Activated CD4-positive, alpha-beta T cell treated with anti-CD3 and anti-CD28 coated beads, Interleukin-2, Interleukin-6, amounts not matched to agents 100 ng/mL and 50 ng/mL, durations not matched to agents 16 hours and 8 hours (primary cell): ENCODE measurements around the gene HLA-DRA.
A peak's percentile ranks its signal among the peaks of the same experiment; 100 is the strongest.

ENCODE experiments used
- DNase-seq: peaks from one replicate; pipeline ENCODE4 v3.0.0-alpha.2; 2020

HLA-DRA gene

DNA sequence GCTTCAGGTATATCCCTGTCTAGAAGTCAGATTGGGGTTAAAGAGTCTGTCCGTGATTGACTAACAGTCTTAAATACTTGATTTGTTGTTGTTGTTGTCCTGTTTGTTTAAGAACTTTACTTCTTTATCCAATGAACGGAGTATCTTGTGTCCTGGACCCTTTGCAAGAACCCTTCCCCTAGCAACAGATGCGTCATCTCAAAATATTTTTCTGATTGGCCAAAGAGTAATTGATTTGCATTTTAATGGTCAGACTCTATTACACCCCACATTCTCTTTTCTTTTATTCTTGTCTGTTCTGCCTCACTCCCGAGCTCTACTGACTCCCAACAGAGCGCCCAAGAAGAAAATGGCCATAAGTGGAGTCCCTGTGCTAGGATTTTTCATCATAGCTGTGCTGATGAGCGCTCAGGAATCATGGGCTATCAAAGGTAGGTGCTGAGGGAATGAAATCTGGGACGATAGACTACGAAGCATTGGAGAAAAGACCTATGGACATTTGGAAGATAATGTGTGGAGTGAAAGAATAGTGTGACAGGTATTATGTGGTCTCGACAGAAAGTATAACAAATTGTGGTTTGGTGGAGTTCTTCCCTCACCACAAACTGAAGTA lies at the start of gene HLA-DRA:
TSS of gene HLA-DRA (plus strand) at position 286 of the 613 bp plus-strand sequence. CDS start at position 350, 64 bp downstream.
- peak; percentile 93 for DNase-seq

DNA sequence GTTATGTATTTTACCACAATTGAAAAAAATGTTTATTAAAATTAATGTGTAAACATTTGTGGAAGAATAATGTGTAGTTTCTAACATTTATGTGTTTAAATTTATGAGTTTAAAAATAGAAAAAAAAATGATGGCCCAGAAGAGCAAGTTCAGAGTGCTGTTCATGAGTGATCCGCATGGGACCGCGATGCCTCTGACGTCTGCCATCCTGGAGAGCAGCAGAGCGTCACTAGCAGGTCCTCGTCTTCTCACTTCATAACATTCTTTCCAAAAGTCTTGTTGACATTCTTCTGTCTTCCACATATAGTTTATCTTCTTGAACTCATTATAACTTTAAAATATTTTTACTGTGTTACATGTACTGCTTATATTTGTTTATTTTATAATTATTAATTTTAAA lies 48.2 kb upstream of the HLA-DRA start:
- DNase-seq, result no peak

DNA sequence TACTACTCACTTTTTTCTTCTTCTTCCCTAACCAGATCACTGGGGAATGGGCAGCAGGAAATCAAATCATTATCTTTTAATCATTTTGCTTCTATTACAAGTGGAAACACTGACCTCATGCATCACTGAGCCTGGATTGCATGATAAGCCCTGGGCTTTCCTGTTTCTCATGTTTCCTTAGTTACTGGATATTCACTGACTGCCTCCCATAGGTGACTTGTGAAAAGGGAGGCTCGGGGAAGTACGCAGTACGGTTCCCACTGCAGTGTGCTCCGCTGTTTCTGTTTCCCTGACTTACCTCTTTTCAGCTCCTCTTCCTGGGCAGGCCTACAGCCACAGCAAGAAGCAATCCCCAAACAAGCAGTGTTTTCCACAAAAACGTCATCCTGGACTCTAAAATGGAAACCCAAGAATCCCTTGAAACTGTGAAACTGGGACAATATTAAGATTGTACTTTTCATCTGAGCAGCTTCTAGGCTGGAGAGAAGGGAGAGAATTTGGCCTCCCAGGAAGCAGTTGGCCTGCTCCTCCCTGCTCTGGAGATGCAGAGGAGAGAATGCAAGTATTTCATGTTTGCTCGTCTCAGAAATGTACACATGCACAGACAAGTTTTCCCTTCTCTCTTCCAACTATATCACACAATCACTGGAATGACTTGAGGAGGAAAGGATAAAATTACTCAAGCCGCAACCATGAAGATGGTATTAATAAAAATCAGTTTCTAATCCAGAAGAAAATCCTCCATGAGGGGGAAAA lies 45.8 kb upstream of the HLA-DRA start:
- no peak for DNase-seq

DNA sequence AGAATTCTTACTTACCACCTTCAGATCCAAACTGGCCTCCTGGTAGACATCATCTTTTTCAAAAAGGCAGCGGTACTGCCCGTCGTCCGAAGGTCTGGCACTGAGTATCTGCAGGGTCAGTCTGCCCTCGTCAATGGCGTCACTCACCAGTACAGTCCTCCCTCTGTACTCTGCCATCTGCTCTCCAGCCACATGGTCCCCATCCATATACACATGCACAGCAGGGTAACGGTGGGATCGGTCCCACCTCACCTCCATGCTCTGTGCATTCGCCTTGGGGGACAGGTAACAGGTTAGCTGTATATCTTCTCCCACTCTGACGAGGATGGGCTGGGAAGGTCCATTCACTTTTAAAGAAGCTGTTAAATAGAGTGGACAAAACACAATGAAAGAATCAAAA lies 43.7 kb upstream of the HLA-DRA start:
- no peak for DNase-seq

DNA sequence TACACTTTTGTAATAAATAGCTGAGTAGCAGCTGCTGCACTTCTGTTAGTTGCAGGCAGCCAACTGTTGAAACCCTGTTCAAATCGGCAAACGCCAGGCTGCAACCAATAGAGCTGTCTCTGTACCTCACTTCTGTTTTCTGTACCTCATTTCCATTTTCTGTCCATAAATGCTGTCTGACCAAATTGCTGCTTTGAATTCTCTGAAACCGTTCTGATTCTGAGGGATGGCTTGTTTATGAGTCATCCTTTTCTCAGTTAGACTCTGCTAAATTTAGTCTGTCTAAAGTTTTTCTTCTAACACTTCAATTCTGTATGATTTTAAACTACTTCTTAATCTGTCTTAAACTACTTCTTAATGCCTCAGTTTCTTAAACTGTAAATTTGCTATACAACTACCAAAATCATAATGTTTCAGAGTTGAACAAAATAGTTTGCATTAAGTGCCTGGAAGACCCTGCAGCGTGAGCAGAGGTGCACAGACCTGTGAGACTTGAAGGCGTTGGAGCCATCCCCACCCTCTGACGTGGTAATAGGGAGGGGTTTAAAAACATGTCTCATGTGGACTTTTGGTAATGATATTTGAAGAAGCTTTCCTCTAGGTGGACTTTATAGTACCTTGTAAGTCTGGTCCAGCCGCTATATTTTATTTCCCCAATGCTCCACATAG lies 42.3 kb upstream of the HLA-DRA start:
- DNase-seq, result peak; percentile 43

DNA sequence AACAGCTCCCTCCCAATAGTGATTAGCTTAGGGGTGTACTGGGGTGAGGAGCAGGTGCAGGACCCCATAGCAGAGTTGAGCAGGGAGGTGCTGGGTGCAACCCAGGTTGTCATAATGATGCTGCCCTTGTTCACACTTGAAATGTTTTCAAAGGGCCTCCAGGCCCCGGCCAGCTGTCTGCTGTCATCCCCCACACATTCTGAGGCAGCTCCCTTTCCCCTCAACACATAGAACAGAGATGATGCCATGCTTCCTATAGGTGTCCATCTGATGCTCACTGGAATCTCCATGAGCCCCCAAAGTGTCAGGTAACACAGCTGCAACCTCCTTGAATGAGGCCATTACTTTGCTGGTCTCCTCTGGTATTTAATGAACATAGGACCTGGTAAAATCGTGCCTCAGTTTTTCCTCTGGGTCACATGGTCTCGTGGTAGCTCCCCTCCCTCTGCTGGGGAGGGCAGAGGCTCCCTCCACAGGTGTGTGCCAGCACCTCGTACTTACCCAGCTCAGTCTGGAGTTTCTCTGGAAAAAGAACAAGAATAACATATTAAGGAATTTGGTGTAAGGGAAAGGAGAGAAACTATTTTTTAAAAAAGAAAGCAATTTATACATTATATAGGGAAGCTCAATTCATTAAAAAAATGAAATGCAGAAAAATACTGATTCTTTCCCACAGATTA lies 38.3 kb upstream of the HLA-DRA start:
- DNase-seq, result no peak

DNA sequence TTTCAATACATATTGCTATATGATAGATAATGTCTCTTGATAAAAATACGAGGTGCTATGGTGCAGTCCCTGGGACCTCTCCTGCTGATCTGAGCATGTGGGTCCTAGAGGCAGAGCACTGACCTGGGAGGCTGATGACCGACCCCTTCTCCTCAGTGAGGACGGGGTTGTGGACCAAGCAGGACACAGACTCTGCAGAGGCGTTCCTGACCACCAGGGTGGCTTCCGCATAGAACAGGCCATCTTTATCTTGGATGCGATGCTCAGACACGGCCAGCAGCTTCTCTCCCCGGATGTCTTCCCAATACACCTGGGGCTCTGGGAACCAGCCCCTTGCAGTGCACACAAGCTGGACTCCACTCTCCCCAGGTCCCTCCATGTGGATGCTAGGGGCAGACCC lies 36.9 kb upstream of the HLA-DRA start:
- DNase-seq, result no peak

DNA sequence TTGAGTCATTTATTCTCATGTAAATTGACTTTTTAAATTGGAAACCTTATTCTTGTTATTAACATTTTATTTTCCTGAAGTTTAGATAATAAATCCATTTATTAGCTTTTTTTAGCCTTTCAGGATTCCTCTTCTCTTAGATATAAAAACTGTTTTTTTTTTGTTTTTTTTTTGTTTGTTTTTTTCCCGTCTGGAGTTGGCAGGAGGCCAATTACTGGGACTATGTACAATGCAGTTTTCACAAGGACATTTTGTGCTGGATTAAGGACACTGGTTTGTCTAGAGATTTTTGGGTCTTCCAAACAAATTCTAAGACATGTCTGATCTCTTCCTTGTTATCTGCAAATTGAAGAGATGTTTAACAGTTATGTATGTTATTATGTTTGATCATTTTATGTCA lies 34.0 kb upstream of the HLA-DRA start:
- no peak for DNase-seq

DNA sequence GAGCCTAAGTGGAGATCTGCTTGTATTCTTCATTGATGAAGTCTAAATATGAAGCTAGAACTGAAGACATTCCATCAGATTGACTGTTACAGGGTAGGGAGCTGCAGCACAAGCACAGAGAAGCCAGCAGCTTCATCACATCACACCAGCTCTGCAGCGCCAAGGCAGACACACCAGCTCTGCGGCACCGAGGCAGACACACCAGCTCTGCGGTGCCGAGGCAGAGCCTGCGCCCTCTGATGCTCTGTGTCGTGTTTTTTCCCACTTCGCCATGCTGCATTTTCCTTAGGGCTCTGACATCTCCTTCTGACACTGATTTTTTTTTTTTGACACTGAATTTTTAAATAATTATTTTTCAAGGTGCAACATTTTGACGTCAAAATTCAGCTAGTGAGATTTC lies 33.5 kb upstream of the HLA-DRA start:
- DNase-seq, result no peak

DNA sequence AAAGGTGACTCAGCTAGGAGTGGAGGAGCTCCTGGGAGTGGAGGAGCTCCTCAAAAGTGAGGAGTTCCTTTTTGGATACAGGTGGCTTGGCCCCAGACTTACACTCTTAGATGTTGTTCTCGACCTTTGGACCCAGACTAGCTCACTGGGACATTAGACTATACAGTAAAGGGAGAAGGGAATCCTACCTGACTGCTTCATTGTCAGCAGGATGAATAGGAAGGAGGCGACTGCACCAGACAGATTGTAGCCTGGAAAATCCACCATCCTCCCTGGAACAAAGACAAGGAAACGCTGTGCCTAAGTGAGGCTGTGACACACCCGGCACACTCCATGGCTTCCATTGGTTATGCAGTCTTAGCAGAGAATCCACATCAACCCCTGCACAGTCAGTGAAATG lies 32.8 kb upstream of the HLA-DRA start, which contains the start of gene BTNL2:
TSS of gene BTNL2 (minus strand) at position 325 of the 400 bp plus-strand sequence. CDS start at position 267, 58 bp downstream.
- DNase-seq, result no peak

DNA sequence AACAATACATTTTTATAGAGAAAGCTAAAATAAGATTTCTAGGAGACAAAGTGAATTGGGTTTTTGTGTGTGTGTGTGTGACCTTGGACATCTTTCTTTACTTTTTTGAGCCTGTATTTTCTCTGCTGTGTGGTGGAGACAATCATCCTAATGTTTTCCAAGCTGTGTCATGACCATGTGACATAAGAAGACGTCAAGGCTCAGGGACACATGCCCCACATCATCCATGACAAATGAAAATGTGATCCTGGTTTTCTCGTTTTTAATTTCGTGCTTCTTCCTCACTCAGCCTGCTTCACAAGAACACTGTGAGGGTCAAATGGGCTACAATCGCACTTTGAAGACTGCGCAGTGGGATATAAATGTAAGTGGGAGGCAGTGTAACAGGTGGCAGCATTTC lies 28.8 kb upstream of the HLA-DRA start:
- DNase-seq, result no peak

DNA sequence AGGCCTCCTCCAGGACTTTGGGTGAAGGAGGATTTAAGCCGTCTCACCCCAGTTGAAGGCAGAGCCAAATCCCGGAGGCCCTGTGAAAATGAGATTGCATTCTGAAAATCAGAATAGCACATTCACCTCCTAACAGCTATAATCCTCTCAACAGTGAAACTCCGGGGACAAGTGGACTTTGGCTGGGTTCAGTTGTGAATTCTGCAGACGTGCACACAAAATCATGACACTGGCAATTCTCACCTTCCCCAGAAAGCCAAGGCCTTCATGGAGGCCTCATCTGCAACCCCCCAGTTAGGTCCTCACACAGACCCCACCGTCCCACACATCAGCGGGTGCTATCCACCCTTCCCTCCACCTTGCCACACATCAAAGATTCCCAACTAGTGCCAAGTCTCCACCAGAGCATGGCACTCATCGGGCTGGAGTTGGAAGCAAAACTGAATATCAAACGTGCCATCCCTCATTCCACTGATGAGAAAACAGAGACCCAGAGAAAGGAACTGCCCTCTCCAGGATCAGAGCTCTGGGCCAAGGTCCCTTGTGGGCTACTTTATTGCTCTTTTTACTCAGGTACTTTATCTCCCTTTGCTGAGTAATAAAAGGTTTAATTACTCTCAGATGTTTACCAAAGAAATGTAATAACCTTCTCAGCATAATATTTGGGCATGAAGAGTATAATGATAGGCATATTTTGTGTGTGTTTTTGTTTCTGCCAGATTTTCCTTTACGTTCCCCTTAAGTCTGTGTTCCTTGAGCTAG lies 27.9 kb upstream of the HLA-DRA start:
- no peak for DNase-seq

DNA sequence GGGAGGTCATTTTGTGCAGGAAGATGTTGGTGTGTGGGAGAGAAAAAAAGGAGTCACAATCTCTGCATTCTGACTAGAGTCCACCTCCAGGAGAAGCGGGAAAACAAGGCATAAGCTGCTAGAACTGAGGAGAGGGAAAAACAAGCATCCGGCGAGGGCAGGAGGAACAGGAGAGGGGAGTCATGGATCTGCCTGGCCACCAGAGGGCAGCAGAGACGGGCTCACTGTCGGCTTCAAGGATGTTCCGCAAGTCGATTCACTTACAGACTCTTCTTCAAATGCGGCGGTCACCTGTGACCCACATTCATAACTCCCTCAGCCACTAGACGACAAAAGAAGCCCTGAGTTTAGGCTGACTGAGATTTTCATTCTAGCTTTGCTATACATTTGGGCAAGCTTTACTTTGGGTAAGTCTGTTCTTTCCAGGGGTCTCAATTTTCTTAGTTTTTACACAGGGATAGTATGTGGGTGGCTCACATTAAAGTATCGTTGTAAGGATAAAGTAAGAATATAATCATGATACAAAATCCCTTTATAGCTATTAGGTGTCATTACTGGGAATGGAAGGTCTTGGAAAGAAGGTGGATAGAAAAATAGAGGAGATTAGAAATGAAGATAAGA lies 26.1 kb upstream of the HLA-DRA start:
- DNase-seq, result peak; percentile 86

DNA sequence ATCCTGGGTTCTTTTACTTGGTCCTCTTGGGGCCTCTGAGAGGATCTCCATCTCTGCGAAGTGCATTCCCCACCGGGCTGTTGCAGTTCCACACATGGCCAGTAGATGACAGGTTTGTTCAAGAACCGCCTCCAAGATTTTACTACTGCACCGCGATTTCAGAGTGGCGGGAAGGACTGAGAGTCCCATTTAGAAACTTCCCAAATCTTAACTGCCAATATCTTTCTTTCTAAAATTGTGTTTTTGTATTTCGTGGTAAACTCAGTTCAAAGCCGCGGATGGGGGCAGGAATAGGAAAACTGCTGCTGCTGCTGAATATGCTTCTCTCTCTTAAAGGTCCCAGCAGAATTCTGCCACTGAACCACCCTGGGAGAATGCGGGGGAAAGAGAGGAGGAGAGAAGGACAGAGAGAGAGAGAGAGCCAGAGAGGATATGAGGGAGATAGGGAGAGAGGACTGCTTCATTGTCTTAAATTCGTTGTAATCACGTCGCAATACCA lies 24.1 kb upstream of the HLA-DRA start:
- peak; percentile 83 for DNase-seq

DNA sequence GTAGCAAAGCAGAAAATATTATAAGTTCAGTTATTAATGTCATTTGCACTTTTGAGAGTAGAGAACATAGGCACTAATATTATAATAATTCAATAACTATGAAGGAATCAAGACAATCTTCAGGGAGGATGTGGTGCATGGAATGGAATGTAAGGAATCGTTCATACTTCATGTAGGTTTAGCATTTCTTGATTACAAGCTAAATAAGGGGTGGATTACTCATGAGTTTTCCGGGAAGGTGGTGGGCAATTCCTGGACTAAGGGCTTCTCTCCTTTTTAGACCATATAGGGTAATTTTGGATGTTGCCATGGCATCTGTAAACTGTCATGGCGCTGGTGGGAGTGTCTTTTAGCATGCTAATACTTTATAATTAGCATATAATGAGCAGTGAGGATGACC lies 23.7 kb upstream of the HLA-DRA start:
- no peak for DNase-seq

DNA sequence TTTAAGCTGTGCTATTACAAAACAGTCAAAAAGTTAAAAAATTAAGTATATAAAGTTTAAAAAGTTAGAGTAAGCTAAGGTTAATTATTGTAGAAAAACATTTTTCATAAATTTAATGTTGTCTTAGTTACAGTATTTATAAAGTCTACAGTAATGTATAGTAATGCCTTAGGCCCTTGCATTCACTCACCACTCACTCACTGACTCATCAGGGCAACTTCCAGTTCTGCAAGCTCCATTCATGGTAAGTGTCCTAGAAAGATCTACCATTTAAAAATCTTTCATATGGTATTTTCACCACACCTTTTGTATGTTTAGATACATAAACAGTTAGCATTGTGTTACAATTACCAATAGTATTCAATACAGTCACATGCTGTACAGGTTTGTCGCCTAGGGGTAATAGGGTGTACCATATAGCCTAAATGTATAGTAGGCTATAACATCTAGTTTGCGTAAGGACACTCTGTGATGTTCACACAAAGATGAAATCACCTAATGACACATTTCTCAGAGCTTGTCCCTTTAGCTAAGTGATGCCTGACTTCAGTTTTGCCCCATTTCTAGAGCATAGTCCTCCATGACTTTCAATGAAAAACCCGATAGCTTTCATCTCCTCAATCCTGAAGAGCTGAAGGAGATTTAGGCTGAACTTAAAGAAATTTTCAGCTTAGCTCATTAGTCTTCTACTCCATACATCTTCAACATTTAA lies 14.9 kb upstream of the HLA-DRA start:
- no peak for DNase-seq

DNA sequence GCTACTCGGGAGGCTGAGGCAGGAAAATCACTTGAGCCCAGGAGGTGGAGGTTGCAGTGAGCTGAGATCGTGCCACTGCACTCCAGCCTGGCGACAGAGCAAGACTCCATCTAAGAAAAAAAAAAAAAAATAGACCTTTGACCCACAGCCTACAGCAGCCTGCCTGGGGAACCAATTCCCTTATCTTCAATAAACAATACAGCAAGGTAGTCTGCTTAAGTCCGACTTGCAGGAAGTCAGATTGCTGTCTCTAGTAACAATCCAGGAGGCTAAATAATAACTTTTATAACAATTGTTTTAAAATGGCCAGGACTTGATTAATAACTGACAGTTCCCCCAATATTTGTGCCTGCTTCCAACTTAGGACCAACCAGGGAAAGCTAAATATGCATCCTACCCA lies 13.3 kb upstream of the HLA-DRA start:
- no peak for DNase-seq

DNA sequence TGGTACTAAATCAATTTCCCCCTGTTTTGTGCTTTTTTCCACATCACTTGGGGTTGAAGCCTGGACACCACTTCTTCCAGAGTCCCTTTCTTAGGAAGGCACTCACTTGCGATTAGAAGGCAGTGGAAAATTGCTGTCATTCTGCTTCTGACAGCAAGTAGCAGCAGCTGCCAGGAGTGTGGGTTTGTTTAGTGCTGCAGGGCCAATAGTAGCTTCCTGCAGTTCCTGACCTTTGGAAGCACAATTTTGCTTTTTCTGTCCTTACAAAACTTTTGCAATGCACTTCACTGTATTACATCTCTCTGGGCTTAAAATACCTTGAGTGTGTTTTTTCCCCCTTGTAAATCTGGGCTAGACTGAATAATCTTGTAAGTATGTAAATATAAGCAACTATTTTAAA lies 12.5 kb upstream of the HLA-DRA start:
- DNase-seq, result no peak

DNA sequence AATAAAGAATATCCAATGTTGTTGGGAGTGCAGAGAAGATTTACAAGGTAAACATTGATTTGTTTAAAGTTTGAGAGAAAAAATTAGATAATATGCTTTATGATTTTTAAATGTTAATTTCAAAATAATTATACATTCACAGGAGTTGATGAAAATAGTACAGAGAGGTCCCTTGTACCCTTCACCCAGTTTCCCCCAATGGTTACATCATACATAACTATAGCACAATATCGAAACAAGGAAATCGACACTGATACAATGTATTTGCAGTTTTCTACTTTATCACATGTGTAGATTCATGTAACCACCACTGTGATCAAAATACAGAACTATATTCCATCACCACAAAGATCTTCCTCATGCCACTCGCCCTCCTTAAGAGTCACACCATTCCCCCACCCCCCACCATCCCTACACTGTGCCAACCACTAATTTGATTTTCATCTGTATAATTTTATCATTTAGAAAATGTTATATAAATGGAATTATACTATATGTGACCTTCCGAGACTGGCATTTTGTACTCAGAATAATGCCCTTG lies 11.7 kb upstream of the HLA-DRA start:
- DNase-seq, result no peak

DNA sequence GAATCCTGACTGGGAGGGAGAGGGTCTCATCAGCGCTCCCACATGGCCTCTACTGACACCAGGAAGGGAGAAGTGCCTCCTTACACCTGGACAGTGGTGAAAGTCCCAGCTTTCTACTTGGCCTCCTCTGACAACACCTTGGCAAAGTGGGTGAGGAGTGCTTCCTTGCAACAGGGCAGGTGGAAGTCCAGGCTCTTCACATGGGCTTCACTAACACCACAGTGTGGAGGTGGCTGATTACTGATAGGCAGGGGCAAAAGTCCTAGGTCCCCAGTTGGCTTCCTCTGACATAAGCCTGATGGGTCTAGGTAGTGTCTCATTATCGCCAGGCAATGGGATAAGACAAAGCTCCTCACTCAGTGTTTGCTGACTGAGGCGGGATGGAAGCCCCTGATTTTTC lies 9.5 kb upstream of the HLA-DRA start:
- no peak for DNase-seq

DNA sequence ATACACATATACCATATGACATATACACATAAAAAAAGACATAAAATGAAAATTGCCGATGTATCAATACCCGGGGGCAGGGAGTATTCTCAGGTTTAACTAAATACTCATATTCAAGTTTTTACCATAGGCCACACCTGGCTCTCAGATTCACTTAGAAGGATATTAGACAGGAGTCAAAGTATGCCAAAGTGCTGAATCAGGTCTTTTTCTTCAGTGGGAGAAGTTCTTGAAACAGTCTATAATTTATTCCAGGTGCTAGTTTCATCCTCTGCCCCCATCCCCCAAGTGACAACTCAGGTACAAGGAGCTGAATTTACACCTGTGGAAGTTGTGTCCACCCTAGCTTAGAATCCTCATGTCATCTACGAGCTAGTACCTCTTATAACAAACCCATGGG lies 8.5 kb upstream of the HLA-DRA start:
- no peak for DNase-seq
